ENCODE measurements around the gene NRP2.

The NRP2 gene

GRCh38 chr2:205808486-205809121 lies 126.3 kb downstream of the NRP2 start:
- no peak for DNase-seq (ENCODE audit: low read depth)

DNA sequence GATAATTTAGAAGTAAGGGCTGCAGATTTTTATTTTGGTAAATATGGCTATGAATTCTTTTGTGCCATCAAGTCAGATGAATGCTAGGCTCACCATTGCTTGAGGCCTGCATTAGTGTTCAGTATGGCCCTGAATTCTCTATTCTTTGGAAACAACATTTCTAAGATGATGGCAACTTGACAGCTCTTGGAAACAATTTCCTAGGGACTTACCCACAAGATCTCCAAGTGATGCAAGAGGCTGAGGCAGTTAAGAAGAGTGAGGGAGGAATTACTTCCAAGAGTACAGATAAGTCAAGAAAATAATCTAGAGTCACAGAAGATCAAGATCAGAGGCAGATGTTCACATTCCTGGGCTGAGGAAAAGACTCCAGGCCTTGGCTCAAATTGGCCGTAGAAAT lies 129.1 kb downstream of the NRP2 start:
- no peak for DNase-seq (ENCODE audit: low read depth)

GRCh38 chr2:205814039-205814364 lies 131.7 kb downstream of the NRP2 start:
- no peak for DNase-seq (ENCODE audit: low read depth)

GRCh38 chr2:205815673-205816072 lies 133.4 kb downstream of the NRP2 start:
- DNase-seq (ENCODE audit: low read depth), result no peak

DNA sequence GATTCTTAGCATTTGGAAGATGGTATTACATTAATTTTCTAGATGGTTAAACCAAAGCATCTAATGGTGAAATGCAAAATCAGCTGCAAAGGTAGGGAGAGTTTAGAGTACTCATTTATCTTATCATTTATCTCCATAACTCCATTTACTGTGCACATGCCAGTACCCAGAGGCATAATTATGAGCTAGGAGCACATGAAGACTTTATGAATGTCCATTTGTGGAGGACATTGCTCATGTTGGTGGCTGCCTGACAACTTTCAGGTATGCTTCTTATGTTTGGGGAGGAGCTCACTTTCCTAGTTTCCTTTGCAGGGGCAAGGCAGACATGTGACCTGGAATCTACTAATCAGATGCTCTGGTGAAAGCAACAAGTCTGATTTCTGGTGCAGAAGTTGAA lies 134.0 kb downstream of the NRP2 start:
- no peak for DNase-seq (ENCODE audit: low read depth)

GRCh38 chr2:205822579-205822978 lies 140.3 kb downstream of the NRP2 start:
- no peak for DNase-seq (ENCODE audit: low read depth)

- no peak for DNase-seq (ENCODE audit: low read depth)
Observed at GRCh38 chr2:205827809-205828365, 145.6 kb downstream of the NRP2 start.

- no peak for DNase-seq (ENCODE audit: low read depth)
Observed at GRCh38 chr2:205833864-205834263, 151.6 kb downstream of the NRP2 start.

GRCh38 chr2:205834796-205835195 lies 152.5 kb downstream of the NRP2 start:
- DNase-seq (ENCODE audit: low read depth), result no peak

DNA sequence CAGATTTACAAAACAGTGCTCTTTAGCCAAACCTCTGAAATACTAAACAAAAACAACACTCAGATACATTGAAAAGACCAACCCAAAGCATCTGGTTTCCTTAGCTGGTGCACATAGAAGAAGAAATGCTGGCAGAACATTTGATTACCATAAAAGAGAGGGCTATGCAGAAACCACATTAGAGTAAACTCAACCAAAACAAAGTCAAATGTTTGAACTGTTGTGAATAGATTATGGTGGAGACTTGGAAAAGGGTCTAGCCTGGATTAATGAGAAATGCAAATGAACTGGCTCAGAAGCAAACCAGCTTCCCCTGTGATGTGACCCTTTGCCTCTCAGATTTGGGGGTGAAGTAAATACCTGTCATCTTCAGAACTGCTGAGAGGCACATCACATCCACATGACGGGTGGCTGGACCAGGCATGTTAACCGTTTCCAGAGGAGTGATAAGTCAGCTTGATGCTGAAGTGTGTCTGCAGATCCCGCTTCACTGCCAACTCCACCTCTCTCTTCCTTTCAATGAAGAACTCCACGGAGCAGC lies 153.0 kb downstream of the NRP2 start:
- DNase-seq (ENCODE audit: low read depth), result no peak

DNA sequence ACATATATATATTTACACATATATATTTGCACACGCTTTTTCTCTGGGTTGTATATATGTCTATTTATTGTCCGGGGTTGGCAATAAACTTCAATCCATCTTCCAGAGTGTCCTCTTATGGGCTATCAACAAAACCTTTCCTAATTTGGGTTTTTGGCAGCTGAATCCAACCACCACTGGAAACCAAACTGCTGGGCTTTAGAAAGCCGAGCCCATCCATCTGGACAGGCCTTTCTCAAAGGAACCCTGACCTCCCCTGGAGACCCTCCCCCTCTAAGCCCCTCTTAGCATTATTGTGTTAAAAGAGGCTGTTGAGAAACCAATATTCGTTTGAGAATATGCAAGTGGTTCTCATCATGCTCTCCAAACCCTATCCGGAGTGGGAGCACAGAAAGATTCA lies 153.6 kb downstream of the NRP2 start:
- DNase-seq (ENCODE audit: low read depth), result no peak

GRCh38 chr2:205836477-205837221 lies 154.3 kb downstream of the NRP2 start:
- DNase-seq (ENCODE audit: low read depth), result no peak

- no peak for DNase-seq (ENCODE audit: low read depth)
Observed at GRCh38 chr2:205837663-205838062, 155.4 kb downstream of the NRP2 start.

DNA sequence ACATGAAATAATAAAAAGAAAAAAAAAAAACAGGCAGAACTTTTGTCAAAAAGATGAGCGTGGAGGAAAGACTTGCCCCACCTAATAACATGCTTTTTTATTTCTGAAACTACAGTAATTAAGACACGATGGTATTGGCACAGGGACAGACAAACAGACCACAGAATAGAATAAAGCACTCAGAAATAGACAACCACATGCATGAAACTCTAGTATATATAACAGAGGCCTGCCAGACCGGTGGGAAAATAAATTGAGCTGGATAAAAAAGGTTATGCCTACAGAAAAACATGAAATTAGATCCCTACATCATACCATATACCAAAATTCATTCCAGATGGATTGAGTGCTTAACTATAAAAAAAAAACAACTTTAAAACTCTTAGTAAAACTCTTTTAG lies 163.1 kb downstream of the NRP2 start:
- DNase-seq (ENCODE audit: low read depth), result no peak

All from stimulated activated CD8-positive, alpha-beta memory T cell treated with anti-CD3 and anti-CD28 coated beads, Interleukin-15, amount 100 ng/mL, for 1 hour (primary cell).